Measurements from ENCODE around the gene PCSK2.

The PCSK2 gene

GRCh38 chr20:17248224-17248623 lies 21.4 kb downstream of the PCSK2 start:
- no peak for DNase-seq (ENCODE audit: low spot score)

GRCh38 chr20:17262786-17263185 lies 35.9 kb downstream of the PCSK2 start:
- DNase-seq (ENCODE audit: low spot score) = no peak

DNA sequence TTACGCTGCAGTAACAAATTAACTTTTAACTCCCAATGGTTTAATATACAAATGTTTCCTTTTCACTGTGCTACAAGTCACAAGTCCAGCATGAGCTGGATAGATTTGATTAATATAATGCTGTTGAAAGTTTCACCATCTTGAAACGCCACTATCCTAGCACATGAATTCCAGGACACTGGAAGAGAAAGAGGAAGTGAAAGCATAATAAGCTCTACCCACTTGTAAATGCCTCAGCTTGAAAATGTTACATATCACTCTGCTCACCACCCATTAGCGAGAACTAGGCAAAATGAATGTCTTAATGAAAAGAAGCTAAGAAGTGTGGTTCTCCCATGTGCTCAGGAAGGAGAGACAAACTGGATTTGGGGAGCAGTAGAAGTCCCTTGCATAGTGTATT lies 46.9 kb downstream of the PCSK2 start:
- no peak for DNase-seq (ENCODE audit: low spot score)

DNA sequence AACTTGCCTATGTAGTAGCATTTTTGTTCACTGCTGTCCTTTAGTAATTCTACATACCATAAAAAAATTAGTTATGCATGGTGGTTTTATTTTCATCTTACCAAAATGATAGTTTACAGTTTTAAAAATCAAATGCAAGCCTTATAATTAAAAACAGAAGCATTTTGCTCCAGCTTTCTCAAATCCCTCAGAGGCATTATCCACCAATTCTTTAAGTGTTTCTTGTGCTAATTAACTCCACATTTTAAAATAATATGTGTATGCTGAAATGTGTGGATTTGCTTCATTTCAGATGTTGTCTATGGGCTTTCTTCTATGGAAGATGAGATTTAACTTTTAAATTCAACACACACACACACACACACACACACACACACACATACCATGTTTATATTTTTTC lies 49.3 kb downstream of the PCSK2 start:
- DNase-seq (ENCODE audit: low spot score) = no peak

DNA sequence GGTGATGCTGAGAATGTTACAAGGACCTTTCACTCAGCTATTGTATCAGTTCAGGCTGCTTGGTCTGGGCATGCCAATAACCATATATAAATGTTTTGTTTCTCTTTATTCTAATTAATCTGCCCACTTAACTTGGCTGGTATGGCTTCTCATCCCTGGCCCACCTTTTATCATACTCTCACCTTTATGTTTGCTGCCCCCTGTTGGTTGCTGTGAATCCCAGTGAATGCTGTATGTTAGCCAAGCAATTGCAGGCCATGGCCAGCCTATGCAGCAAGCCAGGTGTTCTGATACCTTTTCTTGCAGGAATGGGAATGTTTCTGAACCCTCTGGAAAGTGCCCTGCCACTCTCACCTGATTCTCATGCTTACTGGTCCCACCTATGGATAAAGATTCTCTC lies 54.6 kb downstream of the PCSK2 start:
- DNase-seq (ENCODE audit: low spot score) = no peak

DNA sequence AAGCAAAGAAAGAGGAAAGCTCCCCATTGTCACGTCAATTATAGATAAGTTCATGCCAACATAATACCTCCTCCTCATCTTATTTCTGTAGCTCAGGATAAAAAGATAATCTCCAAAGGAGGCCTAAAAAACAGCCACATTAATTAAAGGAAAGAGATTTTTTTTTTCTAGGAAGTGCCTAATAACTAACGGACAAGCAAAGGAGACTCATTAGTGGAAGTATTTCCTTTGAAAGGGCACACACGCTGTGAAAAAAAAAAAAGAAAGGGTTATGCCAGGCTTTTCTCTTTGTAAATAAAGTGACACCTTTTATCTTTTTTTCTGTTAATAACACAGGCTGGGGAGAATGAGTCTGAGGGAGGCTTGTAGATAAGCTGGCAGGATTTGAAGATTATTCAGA lies 55.7 kb downstream of the PCSK2 start:
- DNase-seq (ENCODE audit: low spot score) = no peak

DNA sequence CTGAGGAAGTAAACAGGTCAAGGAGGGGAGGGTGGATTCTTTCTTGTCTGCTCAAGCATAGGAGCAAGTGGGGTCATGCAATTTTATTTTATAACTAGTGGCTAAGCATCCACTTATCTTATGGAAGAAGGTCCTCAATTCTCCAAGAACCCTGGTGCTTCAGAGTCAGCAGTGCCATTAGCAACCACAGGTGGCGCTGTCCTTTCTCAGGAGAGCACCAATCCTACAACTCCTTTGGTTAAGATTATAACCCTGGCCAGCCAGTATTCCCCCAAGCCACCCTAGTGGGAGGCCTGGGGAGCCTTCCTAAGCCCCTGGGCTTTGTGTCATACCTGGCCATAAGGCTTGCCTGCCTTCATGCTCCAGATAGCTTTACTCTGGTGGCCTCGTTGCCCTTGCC lies 60.7 kb downstream of the PCSK2 start:
- no peak for DNase-seq (ENCODE audit: low spot score)

DNA sequence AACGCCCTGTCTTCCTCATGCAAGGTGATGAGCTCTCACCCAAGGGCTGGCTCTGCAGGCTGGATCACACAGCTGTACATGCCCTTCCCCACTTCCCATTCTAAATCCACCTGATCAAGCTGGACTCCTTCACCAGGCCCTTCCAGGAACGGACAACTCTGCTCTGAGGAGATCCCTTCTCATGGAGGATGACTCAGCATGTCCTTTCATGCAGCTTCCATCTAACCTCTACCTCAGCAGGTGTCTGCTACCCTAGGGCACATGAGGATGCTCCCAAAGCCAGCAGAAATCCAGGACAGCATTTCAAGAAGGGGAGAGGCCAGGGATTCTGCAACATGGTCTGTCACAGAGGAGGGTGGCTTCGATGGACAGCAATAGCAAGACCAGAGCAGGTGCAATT lies 61.2 kb downstream of the PCSK2 start:
- DNase-seq (ENCODE audit: low spot score) = no peak

DNA sequence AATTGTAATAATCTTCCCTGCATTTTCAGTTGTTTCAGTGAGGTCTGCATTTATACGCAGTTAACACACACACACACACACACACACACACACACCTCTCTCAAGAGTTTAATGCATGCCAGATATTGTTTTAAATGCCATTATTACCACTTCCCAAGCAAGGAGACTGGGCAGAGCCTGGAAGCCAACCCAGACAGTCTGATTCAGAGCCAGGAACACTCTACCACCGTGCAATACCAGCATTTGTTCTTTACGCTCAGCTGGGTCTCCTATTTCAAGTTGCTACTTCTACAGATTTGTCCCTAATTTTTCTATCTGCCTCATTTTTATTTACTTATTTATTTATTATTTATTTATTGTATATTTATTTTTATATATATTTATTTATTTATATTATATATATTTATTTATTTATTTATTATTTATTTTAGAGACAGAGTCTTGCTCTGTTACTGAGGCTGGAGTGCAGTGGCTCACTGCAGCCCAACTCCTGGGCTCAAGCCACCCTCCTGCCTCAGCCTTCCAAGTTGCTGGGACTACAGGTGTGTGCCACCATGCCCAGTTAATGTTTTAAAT lies 68.4 kb downstream of the PCSK2 start:
- no peak for DNase-seq (ENCODE audit: low spot score)

DNA sequence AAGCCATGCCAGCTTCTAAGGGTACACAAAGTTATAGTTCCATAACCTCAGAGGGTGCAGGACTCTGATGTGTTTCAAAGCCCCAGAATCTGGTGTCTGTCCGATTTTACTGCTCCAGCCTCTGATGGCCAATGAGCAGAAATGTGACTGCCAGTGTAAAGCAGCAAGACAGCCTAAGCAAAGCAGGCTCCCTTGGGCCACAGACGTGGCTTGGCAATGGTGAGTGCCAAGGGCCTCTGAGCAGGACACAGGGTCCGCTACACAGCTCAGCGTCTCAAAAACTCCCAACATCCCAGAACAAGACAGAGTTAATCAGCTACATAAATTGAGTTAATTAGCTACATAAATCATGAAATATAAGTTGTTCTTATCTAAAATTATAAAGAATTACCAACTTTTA lies 69.2 kb downstream of the PCSK2 start:
- DNase-seq (ENCODE audit: low spot score) = no peak

GRCh38 chr20:17298171-17298570 lies 71.3 kb downstream of the PCSK2 start:
- no peak for DNase-seq (ENCODE audit: low spot score)

DNA sequence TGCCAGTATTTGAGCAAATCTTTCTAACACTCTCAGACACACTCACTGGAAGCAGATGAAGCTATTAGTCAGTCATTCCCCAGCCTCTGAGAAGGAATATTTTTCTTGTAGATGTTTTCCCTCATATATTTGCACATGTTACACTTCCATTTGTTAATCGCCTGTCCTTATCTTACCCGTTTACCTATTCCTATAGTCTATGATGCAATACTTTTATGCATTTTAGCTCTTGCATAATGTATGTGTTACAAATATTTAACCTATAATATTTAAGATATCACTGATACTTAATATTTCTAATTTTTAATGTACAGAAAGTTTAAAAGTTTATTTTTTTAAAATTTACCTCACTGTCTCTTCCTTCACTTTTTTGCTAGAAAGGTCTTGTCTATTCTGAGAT lies 71.9 kb downstream of the PCSK2 start:
- no peak for DNase-seq (ENCODE audit: low spot score)

- no peak for DNase-seq (ENCODE audit: low spot score)
Observed at GRCh38 chr20:17300113-17300512, 73.3 kb downstream of the PCSK2 start.

- DNase-seq (ENCODE audit: low spot score) = no peak
Observed at GRCh38 chr20:17304774-17305173, 77.9 kb downstream of the PCSK2 start.

DNA sequence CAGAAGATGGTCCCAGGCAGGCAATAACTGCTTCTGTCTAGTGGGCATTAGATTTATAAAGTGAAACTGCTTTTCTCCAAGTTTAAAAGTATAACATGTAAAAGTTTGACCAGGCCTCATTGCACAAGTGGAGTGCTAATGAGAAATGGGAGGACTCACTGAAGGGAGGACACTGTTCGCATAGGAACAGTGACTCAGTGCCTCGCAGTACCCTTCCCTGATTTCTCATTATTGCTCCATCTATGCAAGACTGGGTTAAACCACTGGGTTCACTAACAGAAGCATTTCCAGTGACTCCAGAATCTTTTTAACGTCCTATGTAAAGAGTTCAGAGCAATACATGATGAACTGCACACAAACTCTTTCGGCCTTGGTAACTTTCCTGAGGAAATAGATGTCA lies 79.6 kb downstream of the PCSK2 start:
- DNase-seq (ENCODE audit: low spot score) = no peak

- DNase-seq (ENCODE audit: low spot score) = no peak
Observed at GRCh38 chr20:17314264-17314663, 87.4 kb downstream of the PCSK2 start.

DNA sequence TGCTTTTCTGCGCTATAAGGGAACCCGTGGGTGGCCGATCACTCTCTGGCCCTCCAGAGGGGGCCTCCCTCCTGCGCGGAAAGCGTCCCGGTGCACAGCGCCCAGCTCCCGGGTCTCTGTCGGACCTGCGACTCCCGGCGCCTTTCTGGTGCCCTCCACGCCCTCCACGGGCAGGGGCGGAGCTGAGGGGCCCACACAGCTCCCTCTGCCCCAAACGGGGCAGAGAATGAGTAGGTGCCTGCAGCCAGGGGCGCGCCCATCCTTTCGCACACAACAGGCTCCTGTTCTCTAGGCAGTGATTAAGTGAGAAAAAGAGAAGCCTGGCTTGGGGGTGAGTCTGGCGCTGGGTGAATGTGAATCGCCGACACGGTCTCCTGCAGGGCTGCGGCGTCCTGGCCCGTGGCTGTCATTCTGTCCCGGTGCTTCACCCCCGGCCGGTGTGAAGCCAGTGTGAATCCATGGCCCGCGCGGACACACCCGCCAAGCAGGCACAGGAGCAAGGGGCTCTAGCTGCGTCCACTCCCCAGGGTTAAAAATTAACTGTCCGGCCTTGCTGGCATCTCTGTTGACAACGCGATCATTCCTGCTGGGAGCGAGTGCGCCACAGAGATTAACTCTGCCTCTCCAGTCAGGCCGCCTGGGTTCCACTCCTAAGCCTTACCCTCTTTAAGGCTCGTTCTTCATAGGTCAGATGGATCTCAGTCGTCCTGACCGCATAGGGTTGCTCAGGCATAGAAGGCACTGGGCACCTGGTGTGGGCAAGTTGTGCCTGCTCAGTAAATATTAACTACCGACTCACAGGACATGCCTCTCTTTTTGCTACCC lies 88.8 kb downstream of the PCSK2 start:
- no peak for DNase-seq (ENCODE audit: low spot score)

DNA sequence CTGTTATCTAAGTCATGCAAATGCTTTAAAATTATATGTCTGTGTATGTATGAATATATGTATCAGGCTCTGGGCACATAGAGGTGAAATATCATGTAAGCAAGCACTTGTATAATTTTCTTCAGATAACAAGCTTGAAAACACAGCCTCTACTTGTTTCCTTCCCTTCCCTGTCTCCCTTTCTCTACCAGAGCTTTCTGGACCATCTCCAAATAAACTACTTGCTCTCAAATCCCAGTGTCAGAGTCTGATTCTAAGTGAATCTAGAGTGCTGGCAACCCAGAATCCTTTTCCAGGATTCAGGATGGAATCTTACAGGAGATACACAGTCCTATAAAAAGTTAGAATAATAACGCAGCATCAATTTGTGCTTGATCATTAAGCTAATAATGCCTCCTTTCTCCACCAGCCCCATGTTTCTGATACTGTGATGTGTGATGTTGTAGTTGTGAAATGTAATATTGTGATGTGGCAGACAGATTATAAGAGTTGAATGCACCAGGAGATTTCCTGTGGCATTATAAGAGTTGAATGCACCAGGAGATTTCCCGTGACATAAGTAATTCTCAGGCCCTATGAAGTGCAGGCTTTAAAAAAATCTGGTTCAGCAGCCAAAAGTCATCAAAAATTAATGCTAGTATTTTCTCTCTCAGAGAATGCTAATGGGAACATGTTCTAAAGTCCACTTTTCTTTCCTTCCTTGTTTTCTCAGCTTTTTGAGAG lies 89.6 kb downstream of the PCSK2 start:
- no peak for DNase-seq (ENCODE audit: low spot score)

GRCh38 chr20:17317341-17317740 lies 90.5 kb downstream of the PCSK2 start:
- no peak for DNase-seq (ENCODE audit: low spot score)

DNA sequence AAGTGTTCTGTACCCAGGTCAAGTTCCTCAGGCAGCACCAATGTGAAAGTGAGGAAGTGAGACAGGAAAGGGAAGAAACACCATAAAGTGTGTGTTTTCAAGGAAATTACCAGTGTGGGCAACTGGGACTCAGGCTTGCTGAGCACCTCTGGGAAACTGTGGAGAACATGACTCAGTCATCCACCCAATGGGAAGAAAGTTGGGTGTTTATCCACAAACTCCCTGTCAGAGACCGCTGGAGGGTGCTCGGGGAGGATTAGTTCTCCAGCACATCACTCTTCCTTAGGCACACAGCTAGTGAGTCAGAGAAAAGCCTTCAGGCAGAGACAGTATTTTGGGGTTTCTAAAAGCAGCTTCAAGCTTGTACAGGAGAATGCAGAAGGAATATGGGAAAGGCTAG lies 93.6 kb downstream of the PCSK2 start:
- no peak for DNase-seq (ENCODE audit: low spot score)

GRCh38 chr20:17326096-17326495 lies 99.3 kb downstream of the PCSK2 start:
- DNase-seq (ENCODE audit: low spot score) = no peak

GRCh38 chr20:17327185-17328148 lies 100.6 kb downstream of the PCSK2 start:
- no peak for DNase-seq (ENCODE audit: low spot score)
